Gastroesophageal sphincter (tissue), 4 donors: ENCODE data around the gene ANLN. TPM values are rescaled to one million over a fixed set of nuclear protein-coding genes. Genes with fewer than 3 reads are reported as not detected.

Experiments used
- ATAC-seq: fragments of 150-250 bp; one replicate; pipeline ENCODE4 v1.9.1; 2016; ENCODE audit warnings: mild to moderate bottlenecking, moderate library complexity
- H3K27ac ChIP-seq, 4 donors: fragments of 200-600 bp; sonication (generic) in 3 of 4; 1 replicate in 3 of 4; 2 replicates in 1 of 4; pipeline ENCODE4 v1.5.1; 2016 to 2019
- H3K27me3 ChIP-seq: fragments of 200-600 bp; sonication (generic); one replicate; pipeline ENCODE4 v1.5.1; 2019
- H3K36me3 ChIP-seq, 2 donors: fragments of 200-600 bp; sonication (generic); one replicate each; pipeline ENCODE4 v1.5.1; 2019; ENCODE audit warnings: control low read depth in 1 of 2
- H3K4me1 ChIP-seq, 3 donors: fragments of 200-600 bp; sonication (generic); 1 replicate in 2 of 3; 2 replicates in 1 of 3; pipeline ENCODE4 v1.5.1; 2016 to 2019; ENCODE audit warnings: control low read depth in 2 of 3
- H3K4me3 ChIP-seq, 2 donors: fragments of 200-600 bp; sonication (generic); one replicate each; pipeline ENCODE4 v1.5.1; 2019; ENCODE audit warnings: mild to moderate bottlenecking in 1 of 2, moderate library complexity in 1 of 2
- H3K9me3 ChIP-seq, 3 donors: fragments of 200-600 bp; sonication (generic); one replicate each; pipeline ENCODE4 v1.5.1; 2017 to 2019; ENCODE audit warnings: control low read depth in 2 of 3
- CTCF ChIP-seq, 4 experiments: fragments of 200-600 bp in 2 of 4; fragments of 450-650 bp in 2 of 4; sonication (generic) in 1 of 4; IDR thresholded peaks; one replicate each; pipeline ENCODE4 v1.5.1; 2017 to 2019; ENCODE audit warnings: antibody characterized with exemption in 4 of 4, mild to moderate bottlenecking in 2 of 4, moderate library complexity in 2 of 4
- EP300 ChIP-seq: sonication (generic); formaldehyde crosslinking; IDR thresholded peaks from one replicate; pipeline ENCODE4 v1.6.1; 2017; ENCODE audit warnings: antibody characterized with exemption, mild to moderate bottlenecking
- POLR2A ChIP-seq, 2 donors: fragments of 450-650 bp; IDR thresholded peaks; one replicate each; pipeline ENCODE4 v1.6.1; 2017; ENCODE audit warnings: antibody characterized with exemption in 2 of 2, mild to moderate bottlenecking in 2 of 2, moderate library complexity in 1 of 2
- POLR2AphosphoS5 ChIP-seq: sonication (generic); formaldehyde crosslinking; IDR thresholded peaks from one replicate; pipeline ENCODE4 v1.6.1; 2017; ENCODE audit warnings: antibody characterized with exemption
- WGBS, 2 donors: methylation state at CpG; one replicate each; pipeline ENCODE4 v1.1.5; 2018; ENCODE audit warnings: low coverage in 1 of 2; 5-methylcytosine and 5-hydroxymethylcytosine counted together
- total RNA-seq, 4 donors: library from RNA; depleted of rRNA; stranded (reverse); fragments of >200 nt; gene quantifications; one replicate each; pipeline ENCODE4 v1.1.0, GENCODE V29; 2016

Gene ANLN
- total RNA-seq, 4 donors from 2014 or later, result 2.8 to 20.7 (median 13.9) TPM

GRCh38 chr7:36348771-36349170, 40.9 kb upstream of the ANLN start:
- ATAC-seq, result no peak
- no peaks in the 10 kb centered on the region for H3K27me3 ChIP-seq
- 91 to 93% methylated on average over 3 of the region's 3 CpGs for WGBS, 2 donors
- no peak overlapping the region for H3K4me3 ChIP-seq
- no peaks in the 10 kb centered on the region for H3K36me3 ChIP-seq
- no peaks in the 10 kb centered on the region for H3K9me3 ChIP-seq
- TF ChIP-seq CTCF (IDR thresholded peaks at IDR 0.05), result no peak
- TF ChIP-seq POLR2AphosphoS5, result no peak
- TF ChIP-seq POLR2A (IDR thresholded peaks at IDR 0.05), result no peak
- TF ChIP-seq EP300, result no peak
- peaks cover 0 to 9% (median 7%) of the 10 kb centered on the region in 3 donors for H3K4me1 ChIP-seq
- H3K27ac ChIP-seq, result no peak overlapping the region

- no peak for ATAC-seq
- 86 to 91% methylated on average over 1 to 2 of the region's 2 CpGs for WGBS, 2 donors
- H3K4me3 ChIP-seq, result no peak overlapping the region
- H3K4me1 ChIP-seq, result peaks cover 0 to 9% (median 7%) of the 10 kb centered on the region in 3 donors
- no peaks in the 10 kb centered on the region for H3K36me3 ChIP-seq
- TF ChIP-seq POLR2AphosphoS5 (no peak), CTCF (IDR thresholded peaks at IDR 0.05) (no peak), EP300 (no peak), POLR2A (IDR thresholded peaks at IDR 0.05) (no peak)
- H3K27ac ChIP-seq, result no peak overlapping the region
- H3K27me3 ChIP-seq, result no peaks in the 10 kb centered on the region
- H3K9me3 ChIP-seq, result no peaks in the 10 kb centered on the region
These were observed 40.0 kb upstream of the ANLN start for GRCh38 chr7:36349626-36350025.

- Histone ChIP-seq H3K9me3 (no peaks in the 10 kb centered on the region), H3K36me3 (peaks cover 0 to 10% of the 10 kb centered on the region in 2 donors), H3K27me3 (no peaks in the 10 kb centered on the region), H3K4me1 (no peaks in the 10 kb centered on the region), H3K4me3 (no peak overlapping the region), H3K27ac (no peak overlapping the region)
- no peak for ATAC-seq
- WGBS, 2 donors, result 66 to 85% methylated on average over 3 of the region's 3 CpGs
- TF ChIP-seq POLR2AphosphoS5 (no peak), CTCF (IDR thresholded peaks at IDR 0.05) (no peak), EP300 (no peak), POLR2A (IDR thresholded peaks at IDR 0.05) (no peak)
These were observed 34.2 kb upstream of the ANLN start for GRCh38 chr7:36355490-36355889.

GRCh38 chr7:36357054-36357453, 32.6 kb upstream of the ANLN start:
- no peaks in the 10 kb centered on the region for H3K9me3 ChIP-seq
- no peaks in the 10 kb centered on the region for H3K4me1 ChIP-seq
- TF ChIP-seq POLR2A (IDR thresholded peaks at IDR 0.05), result no peak
- no peak for TF ChIP-seq EP300
- TF ChIP-seq POLR2AphosphoS5, result no peak
- no peak for TF ChIP-seq CTCF (IDR thresholded peaks at IDR 0.05)
- peaks cover 0 to 10% of the 10 kb centered on the region in 2 donors for H3K36me3 ChIP-seq
- no peaks in the 10 kb centered on the region for H3K27me3 ChIP-seq
- WGBS, 2 donors, result 85% methylated on average over 2 of the region's 3 CpGs
- no peak overlapping the region for H3K27ac ChIP-seq
- no peak overlapping the region for H3K4me3 ChIP-seq
- no peak for ATAC-seq

- H3K9me3 ChIP-seq, result no peaks in the 10 kb centered on the region
- H3K36me3 ChIP-seq, result peaks cover 0 to 10% of the 10 kb centered on the region in 2 donors
- H3K4me3 ChIP-seq, result no peak overlapping the region
- ATAC-seq, result no peak
- WGBS, 2 donors, result 82 to 83% methylated on average over 1 of the region's 1 CpG
- no peak for TF ChIP-seq POLR2AphosphoS5
- TF ChIP-seq CTCF (IDR thresholded peaks at IDR 0.05), result no peak
- TF ChIP-seq EP300, result no peak
- no peak for TF ChIP-seq POLR2A (IDR thresholded peaks at IDR 0.05)
- H3K27ac ChIP-seq, result no peak overlapping the region
- H3K4me1 ChIP-seq, result no peaks in the 10 kb centered on the region
- no peaks in the 10 kb centered on the region for H3K27me3 ChIP-seq
These were observed 31.1 kb upstream of the ANLN start for GRCh38 chr7:36358589-36358988.
